DMS79 (cell line): ENCODE measurements around the gene KIF5A.
"Not testable (repeated sequence)": the region's sequence is repeated elsewhere in the genome, so short reads cannot be mapped to it uniquely, and the experiment has no call there.

Experiments used
- DNase-seq: peaks from one replicate; lab custom pipeline; 2025; lab: John Stamatoyannopoulos, UW

The KIF5A gene

DNA sequence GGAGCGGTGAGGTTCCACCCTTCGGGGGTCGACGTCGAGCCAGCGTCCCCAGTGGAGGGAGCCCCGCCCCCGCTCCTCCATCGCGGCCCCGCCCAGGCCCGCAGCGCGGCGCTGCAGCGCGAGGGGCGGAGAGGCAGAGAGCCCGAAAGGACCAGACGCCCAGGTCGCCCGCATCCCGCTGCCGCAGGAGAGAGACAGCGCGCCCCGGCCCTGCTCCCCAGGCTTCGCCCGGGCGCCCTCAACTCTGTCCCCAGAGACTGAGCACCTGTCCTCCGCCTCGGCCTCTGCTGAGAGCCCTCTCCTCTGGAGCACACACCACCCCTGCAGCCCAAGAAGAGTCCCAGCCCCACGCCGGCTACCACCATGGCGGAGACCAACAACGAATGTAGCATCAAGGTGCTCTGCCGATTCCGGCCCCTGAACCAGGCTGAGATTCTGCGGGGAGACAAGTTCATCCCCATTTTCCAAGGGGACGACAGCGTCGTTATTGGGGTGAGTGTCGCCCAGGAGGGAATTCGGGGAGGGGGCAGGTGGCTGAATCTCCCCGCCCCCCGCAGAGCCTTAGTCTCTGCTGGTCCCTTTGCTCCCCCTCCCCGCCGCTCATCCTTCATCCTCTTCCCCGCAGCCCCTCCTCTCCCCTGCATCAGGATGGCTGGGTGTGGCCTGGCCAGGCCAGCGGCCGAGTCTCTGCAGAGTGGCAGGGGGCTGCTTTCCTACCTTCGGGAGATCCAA lies at the start of gene KIF5A:
Gene KIF5A (plus strand): TSS at position 136 of the 732 bp plus-strand sequence. CDS start 228 bp downstream, at position 364.
- no peak for DNase-seq

DNA sequence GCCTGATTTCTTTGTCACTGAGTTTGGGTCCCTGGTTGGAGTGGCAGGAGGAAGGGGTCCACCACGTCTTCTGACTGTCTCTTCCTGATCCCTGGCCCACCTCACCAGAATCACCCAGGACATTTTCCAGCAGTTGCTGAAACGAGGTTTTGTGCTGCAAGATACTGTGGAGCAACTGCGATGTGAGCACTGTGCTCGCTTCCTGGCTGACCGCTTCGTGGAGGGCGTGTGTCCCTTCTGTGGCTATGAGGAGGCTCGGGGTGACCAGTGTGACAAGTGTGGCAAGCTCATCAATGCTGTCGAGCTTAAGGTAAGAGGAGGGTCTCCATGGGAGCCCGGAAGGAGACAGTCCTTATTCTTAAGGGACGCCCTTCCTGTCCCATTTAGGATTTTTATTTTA lies 49.6 kb upstream of the KIF5A start:
- DNase-seq = no peak

DNA sequence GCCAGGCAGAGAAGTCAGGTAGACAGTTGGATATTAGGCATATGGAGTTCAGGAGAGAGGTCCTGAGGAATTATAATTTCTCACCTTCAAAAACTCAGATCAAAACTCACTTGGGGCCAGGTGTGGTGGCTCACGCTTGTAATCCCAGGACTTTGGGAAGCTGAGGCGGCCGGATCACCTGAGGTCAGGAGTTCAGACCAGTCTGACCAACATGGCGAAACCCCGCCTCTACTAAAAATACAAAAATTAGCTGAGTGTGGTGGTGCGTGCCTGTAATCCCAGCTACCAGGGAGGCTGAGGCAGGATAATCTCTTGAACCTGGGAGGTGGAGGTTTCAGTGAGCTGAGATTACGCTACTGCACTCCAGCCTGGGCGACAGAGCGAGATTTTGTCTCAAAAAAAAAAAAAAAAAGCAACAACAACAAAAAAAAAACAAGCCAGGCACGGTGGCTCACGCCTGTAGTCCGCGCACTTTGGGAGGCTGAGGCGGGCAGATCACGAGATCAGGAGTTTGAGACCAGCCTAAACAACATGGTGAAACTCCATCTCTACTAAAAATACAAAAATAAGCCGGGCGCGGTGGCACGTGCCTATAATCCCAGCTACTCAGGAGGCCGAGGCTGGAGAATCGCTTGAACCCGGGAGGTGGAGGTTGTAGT lies 47.4 kb upstream of the KIF5A start:
- DNase-seq = not testable (repeated sequence)

DNA sequence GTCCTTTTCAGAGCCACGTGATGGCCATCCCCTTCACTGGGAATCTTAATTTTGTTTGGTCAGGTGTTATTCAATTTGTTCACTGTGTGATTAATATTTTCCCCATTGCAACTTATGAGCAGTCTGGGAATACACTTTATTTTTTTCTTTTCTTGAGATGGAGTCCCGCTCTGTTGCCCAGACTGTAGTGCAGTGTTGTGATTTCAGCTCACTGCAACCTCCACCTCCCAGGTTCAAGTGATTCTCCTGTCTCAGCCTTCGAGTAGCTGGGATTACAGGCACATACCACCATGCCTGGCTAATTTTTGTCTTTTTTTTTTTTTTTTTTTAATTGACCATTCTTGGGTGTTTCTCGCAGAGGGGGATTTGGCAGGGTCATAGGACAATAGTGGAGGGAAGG lies 43.3 kb upstream of the KIF5A start:
- not testable (repeated sequence) for DNase-seq

DNA sequence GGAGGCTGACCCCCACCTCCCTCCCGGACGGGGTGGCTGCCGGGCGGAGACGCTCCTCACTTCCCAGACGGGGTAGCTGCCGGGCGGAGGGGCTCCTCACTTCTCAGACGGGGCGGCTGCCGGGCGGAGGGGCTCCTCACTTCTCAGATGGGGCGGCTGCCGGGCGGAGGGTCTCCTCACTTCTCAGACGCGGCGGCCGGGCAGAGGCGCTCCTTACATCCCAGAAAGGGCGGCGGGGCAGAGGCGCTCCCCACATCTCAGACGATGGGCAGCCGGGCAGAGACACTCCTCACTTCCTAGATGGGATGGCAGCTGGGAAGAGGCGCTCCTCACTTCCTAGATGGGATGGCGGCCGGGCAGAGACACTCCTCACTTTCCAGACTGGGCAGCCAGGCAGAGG lies 42.0 kb upstream of the KIF5A start:
- DNase-seq = not testable (repeated sequence)

DNA sequence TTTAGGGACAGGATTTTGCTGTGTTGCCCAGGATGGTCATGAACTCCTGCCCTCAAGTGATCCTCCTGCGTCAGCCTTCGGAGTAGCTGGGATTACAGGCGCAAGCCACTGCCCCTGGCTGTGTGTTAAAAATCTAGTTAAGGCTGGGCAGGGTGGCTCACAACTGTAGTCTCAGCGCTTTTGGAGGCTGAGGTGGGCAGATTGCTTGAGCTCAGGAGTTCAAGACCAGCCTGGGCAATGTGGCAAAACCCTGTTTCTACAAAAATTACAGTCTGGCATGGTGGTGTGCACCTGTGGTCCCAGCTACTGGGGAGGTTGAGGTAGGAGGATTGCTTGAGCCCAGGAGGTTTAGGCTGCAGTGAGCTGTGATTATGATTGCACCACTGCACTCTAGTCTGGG lies 38.7 kb upstream of the KIF5A start:
- DNase-seq = no peak

DNA sequence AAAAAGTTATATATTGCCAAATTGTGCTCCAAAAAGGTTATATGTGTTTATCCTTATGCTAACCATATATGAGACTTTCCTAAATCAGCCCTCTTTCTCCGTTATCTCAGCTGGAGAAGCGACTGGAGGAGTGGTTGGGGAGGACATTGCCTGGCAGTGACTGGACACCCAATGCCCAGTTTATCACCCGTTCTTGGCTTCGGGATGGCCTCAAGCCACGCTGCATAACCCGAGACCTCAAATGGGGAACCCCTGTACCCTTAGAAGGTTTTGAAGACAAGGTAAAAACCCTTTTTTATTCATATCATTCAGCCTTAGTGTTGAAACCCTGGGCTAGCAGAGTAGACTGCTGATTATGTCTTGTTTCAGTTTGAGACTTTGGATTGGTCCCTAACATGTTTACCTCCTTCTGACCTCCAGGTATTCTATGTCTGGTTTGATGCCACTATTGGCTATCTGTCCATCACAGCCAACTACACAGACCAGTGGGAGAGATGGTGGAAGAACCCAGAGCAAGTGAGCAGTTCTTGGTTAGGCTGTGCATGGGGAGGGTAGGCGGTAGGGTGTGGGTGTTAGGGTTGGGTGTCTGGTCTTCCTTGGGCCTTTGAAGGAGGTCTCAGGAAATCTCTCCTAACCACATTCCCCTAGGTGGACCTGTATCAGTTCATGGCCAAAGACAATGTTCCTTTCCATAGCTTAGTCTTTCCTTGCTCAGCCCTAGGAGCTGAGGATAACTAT lies 38.1 kb upstream of the KIF5A start:
- DNase-seq = no peak

DNA sequence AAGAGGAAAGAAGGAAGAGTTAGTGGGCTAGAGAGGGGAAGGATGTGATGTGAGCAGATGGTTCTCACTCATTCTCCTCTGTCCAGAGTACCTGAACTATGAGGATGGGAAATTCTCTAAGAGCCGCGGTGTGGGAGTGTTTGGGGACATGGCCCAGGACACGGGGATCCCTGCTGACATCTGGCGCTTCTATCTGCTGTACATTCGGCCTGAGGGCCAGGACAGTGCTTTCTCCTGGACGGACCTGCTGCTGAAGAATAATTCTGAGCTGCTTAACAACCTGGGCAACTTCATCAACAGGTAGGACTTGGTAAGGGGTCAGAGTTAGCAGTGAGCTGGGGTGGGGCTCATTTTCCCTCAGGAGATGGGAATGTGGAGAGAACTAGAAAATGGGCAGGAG lies 37.2 kb upstream of the KIF5A start:
- no peak for DNase-seq

DNA sequence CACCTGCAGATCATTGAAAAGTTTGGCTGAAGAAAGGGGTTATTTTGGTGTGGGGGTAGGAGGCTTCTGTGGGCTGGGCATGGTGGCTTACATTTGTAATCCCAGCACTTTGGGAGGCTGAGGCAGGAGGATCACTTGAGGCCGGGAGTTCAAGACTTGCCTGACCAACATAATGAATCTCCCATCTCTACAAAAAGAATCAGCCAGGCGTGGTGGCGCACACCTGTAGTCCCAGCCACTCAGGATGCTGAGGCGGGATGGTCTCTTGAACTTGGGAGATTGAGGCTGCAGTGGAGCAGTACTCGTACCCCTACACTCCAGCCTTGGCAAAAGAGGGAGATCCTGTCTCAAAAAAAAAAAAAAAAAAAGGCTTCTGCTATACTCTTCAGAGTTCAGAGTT lies 36.6 kb upstream of the KIF5A start:
- DNase-seq = no peak

DNA sequence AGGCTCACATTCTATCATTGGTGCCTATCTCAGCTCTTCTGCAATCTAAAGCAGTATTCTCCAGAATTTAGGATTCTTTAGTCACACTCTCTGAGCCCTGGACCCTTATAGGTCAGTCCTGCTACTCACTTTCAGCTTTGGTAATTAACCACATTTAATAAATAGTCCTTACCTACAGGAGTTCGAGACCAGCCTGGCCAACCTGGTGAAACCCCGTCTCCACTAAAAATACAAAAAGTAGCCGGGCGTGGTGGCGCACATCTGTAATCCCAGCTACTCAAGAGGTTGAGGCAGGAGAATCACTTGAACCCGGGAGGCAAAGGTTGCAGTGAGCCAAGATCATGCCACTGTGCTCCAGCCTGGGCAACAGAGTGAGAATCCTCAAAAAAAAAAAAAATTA lies 36.2 kb upstream of the KIF5A start:
- DNase-seq = not testable (repeated sequence)

DNA sequence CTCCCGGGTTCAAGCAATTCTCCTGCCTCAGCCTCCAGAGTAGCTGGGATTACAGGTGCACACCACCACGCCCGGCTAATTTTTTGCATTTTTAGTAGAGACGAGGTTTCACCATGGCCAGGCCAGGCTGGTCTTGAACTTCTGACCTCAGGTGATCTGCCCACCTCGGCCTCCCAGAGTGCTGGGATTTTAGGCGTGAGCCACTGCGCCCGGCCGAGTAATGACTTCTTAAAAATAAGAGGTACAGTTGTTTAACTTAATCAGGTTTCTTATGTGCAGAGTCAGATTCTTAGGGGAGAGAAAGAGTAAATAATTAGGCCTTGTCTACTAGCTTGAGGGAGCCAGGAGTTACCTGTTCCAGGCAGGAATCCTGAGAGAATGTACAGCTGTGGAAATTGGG lies 35.6 kb upstream of the KIF5A start:
- not testable (repeated sequence) for DNase-seq

DNA sequence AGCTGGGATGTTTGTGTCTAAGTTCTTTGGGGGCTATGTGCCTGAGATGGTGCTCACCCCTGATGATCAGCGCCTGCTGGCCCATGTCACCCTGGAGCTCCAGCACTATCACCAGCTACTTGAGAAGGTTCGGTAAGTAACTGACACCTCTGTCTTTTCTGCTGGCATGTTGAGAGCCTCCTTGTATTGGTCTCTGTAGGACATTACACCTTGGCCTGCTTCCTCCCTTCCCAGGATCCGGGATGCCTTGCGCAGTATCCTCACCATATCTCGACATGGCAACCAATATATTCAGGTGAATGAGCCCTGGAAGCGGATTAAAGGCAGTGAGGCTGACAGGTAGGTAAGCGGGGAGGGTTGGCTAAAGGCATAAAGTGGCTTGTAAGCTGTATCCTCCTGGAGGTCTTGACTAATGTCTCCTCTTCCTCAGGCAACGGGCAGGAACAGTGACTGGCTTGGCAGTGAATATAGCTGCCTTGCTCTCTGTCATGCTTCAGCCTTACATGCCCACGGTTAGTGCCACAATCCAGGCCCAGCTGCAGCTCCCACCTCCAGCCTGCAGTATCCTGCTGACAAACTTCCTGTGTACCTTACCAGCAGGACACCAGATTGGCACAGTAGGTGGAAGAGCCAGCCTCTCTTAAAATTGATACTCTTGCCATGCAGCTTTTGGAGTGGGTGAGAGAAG lies 35.0 kb upstream of the KIF5A start:
- DNase-seq = no peak

DNA sequence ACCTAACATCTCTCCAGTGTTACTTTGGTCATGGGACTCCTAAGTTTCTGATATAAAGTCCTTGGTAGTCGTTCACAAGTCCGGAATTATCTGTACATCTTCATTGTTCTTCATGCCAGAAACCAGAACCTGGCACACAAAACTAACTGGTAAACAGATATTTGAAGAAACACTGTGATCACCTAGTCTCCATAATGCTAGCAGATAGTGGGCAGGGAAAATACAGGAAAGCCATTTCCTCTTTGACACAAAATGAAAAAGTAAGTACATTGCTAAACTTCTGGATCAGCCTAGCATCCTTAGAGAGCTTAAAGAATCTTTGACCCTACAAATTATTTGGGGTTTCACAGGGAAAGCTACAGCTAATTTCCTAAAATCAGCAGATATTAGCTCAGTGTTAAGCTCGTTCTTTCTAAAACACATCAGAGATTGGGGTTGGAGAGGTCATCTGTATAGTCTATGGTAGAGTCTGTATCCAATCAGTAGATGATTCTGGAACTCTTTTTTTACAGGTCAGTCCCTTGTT lies 34.4 kb upstream of the KIF5A start:
- DNase-seq = no peak

DNA sequence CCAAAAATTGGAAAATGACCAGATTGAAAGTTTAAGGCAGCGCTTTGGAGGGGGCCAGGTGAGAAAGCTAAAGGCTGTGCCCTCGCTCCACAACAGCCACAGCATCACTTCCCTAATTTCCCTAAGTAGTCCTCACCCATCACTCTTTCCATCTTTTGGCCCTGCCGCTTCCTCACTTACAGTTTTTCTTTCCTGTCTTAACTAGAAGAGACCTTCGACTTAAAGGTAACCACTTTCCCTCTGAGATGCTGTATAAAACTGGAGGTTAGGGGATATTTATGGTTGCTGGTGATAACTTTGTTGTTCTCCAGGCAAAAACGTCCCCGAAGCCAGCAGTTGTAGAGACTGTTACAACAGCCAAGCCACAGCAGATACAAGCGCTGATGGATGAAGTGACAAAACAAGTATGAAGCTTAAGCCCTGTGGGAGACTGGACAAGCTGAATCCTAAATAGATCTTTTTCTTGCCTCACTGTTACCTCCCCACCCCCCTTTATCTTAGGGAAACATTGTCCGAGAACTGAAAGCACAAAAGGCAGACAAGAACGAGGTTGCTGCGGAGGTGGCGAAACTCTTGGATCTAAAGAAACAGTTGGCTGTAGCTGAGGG lies 33.8 kb upstream of the KIF5A start:
- no peak for DNase-seq

DNA sequence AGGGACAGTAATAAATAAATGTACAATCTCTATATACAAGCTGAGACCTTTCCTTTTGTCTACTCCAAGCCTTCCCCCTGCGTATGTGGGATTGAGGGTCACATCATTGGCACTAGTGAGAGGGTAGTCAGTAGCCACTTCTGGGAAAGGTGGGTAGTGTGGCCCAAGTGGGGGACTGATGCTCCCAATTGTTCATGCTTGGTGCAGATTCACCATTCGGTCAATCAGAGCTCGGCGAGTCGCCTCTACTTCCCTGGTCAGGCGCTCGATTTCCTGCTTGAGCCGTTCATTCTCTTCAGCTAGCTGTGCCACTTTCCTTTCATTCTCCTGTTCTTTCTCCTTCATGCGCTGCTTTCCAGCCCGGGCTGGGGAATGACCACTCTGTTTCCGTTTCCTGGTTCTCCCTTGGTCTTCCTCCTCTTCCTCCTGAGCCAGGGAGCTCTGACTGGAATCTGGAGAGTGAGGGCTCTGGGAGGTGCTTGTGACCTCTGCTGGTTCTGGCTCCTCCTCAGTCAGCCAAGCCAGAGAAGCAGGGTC lies 33.2 kb upstream of the KIF5A start:
- DNase-seq = no peak

DNA sequence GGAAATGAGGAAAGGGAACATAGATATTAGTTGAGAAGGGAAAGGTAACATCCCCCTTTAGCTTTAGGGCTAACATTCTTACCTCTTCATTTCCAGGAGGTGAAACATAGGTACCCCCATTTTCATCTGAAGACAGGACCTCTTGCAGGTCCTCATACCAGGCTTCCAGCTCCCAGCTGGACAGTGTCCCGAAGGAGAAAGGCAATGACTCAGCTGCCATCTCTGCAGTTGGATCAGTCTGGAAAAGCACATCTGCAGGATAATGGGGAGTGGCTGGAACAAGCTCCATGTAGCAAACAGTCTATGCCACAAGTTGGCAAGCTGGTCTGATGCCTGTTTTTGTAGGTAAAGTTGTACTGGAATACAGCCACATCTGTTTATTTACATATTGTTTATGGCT lies 32.7 kb upstream of the KIF5A start:
- DNase-seq = no peak

DNA sequence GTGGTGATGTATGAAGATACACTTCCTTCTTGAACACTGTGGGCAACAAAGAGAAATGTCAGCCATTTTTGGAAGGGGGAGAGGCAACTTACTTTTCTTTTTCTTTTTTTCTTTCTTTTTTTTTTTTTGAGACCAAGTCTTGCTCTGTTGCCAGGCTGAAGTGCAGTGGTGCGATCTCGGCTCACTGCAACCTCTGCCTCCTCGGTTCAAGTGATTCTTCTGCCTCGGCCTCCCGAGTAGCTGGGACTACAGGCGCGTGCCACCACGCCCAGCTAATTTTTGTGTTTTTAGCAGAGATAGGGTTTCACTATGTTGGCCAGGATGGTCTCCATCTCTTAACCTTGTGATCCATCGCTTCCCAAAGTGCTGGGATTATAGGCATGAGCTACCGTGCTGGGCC lies 32.1 kb upstream of the KIF5A start:
- DNase-seq = not testable (repeated sequence)

DNA sequence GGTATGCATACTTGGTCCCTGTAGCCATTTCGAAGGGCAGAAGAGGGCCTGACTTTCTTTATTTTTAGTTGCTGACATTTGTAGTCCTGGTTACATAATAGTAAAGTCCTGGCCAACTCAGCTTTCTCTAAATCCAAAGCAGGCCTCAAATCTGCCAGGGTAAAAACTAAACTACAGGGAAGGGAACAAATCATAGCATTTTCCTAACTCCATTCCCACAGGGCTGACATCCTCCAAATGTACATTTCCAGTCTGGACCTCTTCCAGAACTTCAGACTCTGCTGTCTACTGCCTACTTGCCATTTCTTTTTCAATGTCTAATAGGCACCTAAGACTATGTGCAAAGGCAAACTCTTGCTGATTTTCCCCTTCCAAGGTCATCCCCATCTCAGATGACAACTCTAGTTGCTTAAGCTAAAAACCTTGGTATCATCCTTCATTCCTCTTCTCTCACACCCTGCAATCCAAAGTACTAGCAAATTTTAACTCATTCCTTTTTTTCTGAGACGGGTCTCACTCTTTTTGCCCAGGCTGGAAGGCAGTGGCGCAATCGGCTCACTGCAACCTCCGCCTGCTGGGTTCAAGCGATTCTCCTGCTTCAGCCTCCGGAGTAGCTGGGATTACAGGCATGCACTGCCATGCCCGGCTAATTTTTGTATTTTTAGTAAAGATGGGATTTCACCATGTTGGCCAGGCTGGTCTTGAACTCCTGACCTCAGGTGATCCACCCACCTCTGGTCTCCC lies 31.5 kb upstream of the KIF5A start:
- DNase-seq = no peak

DNA sequence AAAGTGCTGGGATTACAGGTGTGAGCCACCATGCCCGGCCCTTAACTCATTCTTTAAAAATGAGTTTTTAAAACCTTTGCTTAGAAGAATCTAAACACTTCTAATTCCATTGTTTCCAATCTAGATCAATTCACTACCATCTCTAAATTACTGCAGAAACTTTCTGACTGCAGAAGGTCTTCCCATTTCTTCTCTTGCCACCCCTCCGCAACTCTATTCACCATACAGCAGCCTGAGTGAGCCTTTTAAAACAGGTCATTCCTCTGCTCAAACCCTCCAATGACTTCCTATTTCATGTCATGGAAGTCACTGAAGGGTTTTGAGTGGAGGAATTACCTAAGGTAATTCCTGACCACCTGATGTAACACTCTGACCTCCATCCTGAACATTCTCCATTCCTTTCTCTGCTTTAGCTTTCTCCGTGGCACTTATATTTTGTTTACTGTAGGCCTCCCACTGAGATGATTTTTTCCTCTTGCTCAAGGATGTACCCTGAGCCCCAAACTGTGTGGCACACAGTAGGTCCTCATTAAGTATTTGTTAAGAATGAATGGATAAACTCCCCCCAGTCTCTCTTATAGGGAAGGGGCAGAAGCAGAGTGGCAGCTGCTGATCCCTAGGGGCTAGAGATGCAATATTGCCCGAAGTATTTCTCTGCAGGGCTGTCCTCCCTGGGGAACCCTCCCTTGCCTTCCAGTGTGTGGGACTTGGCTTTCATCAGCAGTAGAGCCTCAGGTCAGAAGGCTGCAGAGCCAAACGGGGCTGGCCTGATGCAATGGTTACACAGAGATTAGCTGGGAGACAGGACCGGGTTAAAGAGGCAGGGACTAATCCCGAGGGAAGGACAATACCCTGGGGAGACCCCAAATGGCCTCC lies 30.7 kb upstream of the KIF5A start:
- no peak for DNase-seq

DNA sequence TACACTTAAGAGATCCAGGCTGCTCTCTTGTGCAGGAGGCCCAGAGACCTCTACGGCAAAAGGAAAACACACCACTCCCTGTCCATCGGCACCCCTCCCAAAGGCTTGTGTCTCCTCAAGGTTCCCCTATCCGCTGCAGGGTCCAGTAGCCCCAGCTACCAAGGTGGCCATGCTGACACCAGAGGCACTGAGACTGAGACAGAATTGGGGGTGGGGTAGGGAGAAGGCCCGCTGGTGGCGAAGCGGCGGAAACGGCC lies 30.1 kb upstream of the KIF5A start:
- no peak for DNase-seq
